H1 (cell line): ENCODE measurements around the gene CAGE1. TPM values are rescaled to one million over a fixed set of nuclear protein-coding genes. Genes with fewer than 3 reads are reported as not detected.

Experiments
- CBX5 ChIP-seq: fragments of 300-800, 300-1000 bp; sonication (generic); IDR thresholded peaks from 2 replicates; pipeline ENCODE4 v1.7.1; 2016; ENCODE audit warnings: antibody characterized with exemption, low read length, low read depth
- CEBPB ChIP-seq: IDR thresholded peaks from 2 replicates; pipeline ENCODE4 v1.6.1; 2012; ENCODE audit warnings: low read depth, low read length
- NANOG ChIP-seq: IDR thresholded peaks from 2 replicates; pipeline ENCODE4 v1.6.1; 2011; ENCODE audit warnings: low read length, low read depth, mild to moderate bottlenecking, inconsistent platforms; ENCODE audit not compliant: insufficient read depth, poor library complexity, severe bottlenecking
- POU5F1 ChIP-seq: IDR thresholded peaks from 2 replicates; pipeline ENCODE4 v1.6.1; 2011; ENCODE audit warnings: low read depth, mild to moderate bottlenecking, low read length, moderate library complexity
- USF2 ChIP-seq: IDR thresholded peaks from 2 replicates; pipeline ENCODE4 v1.6.1; 2011; ENCODE audit warnings: low read length, improper control_type of control experiment
- polyA plus RNA-seq, 7 experiments: library from polyadenylated mRNA; depleted of rRNA in 3 of 7; stranded (reverse) in 5 of 7; unstranded in 2 of 7; fragments of >200 nt in 5 of 7; fragments of 200-250 nt in 2 of 7; gene quantifications; 1 replicate in 5 of 7; 2 replicates in 1 of 7; 4 replicates in 1 of 7; pipeline versions ENCODE4 v1.2.1 to v1.2.3, GENCODE V29; 2011 to 2013; ENCODE audit warnings: missing spikeins in 2 of 7, mixed read lengths in 2 of 7
- total RNA-seq: library from RNA; stranded (reverse); fragmentation: NEBNext Ultra II Directional; extraction: Animal tissue kit (Norgen Biotek cat#: 25700); gene quantifications from 2 replicates; pipeline ENCODE4 v1.2.1, GENCODE V29; 2021

The CAGE1 gene
- total and polyA plus RNA-seq, 2 of the 8 experiments (the other 6 are each of a cell fraction or from before 2014, with no cell fraction given), result 0.09 TPM; not detected in 1

DNA sequence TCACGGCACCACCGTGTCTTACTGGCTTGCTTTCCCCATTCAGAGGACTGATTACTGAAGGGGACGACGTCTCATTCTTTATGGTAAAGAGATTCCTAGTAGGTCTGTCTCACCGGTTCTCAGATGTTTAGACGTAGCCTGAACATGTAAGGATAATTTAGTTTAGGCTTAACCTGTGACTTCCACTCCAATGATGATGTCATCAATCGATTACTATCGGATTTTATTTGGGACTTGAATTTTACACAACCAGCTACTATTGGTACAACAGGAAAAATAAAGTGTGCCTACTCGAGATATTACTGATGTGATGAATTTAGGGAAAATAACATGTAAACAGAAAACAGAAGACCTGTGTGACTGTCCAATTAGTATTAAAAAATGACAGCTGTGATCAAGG lies 72.0 kb downstream of the CAGE1 start (continued):
- no peak for TF ChIP-seq POU5F1
- TF ChIP-seq USF2, result no peak
- no peak for TF ChIP-seq CBX5
- TF ChIP-seq CEBPB, result no peak
- TF ChIP-seq NANOG, result no peak
